BJ (cell line): ENCODE data around the gene SPEG. TPM values are rescaled to one million over a fixed set of nuclear protein-coding genes. Genes with fewer than 3 reads are reported as not detected.

ENCODE experiments used
- CTCF ChIA-PET: fragments of 350-600 bp; formaldehyde crosslinking; extraction: SDS; loops from one replicate; lab custom pipeline; 2021; ENCODE audit warnings: antibody characterized with exemption, inconsistent platforms; lab: Yijun Ruan, JAX
- POLR2A ChIA-PET: fragments of 300-600 bp; sonication (Branson Sonifier 250); formaldehyde crosslinking; extraction: SDS; loops from one replicate; lab custom pipeline; 2021; ENCODE audit warnings: antibody characterized with exemption; lab: Charles Lee
- DNase-seq: peaks from one replicate; pipeline ENCODE4 v3.0.0-alpha.2; 2011; ENCODE audit warnings: low read depth
- H3K27me3 ChIP-seq: 2 replicates; pipeline ENCODE4 v1.6.0; 2011; ENCODE audit warnings: low read length; ENCODE audit not compliant: control insufficient read depth, insufficient read depth
- H3K36me3 ChIP-seq: 2 replicates; pipeline ENCODE4 v1.5.1; 2011; ENCODE audit warnings: low read length; ENCODE audit not compliant: control insufficient read depth, insufficient read depth
- H3K4me3 ChIP-seq: 2 replicates; pipeline ENCODE4 v1.5.1; 2011; ENCODE audit warnings: low read depth, mild to moderate bottlenecking, control low read depth, low read length
- CTCF ChIP-seq: IDR thresholded peaks from 2 replicates; pipeline ENCODE4 v1.5.1; 2011; ENCODE audit warnings: low read depth, mild to moderate bottlenecking, control low read depth, inconsistent platforms, low read length, moderate library complexity; ENCODE audit not compliant: insufficient read depth
- polyA plus RNA-seq: library from polyadenylated mRNA; depleted of rRNA; stranded (reverse); fragments of >200 nt; gene quantifications from 2 replicates; pipeline ENCODE4 v1.2.3, GENCODE V29; 2011

SPEG gene
- polyA plus RNA-seq, 1 experiment: 69.9 TPM

DNA sequence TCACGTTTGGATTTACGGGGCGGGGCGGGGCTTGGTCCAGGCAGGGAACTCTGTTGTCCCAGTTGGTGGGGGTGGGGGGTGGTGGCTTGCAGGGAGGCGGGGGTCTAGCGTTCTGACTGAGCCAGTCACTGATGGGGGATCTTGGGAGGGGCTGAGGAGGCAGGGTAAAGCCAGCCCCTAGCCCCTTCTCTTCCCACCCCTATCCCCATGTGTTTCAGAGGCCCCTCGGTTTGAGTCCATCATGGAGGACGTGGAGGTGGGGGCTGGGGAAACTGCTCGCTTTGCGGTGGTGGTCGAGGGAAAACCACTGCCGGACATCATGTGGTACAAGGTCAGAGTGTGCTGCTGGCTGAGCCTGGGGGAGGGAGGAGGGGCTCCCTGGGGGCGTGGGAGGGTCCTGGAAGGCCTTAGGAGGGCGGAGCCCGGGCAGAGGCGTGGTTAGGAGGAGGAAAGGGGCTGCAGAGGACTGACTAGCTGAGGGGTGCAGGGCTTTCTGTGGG lies 42.1 kb downstream of the SPEG start:
- CTCF ChIA-PET: interaction anchor here (1.0 to 4.5 kb wide), 17 partner anchors 9 to 73 kb away, joined by 3 to 31 read pairs (median 6); partner anchors contain the start of gene GMPPA
- H3K27me3 ChIP-seq: no peaks in the 10 kb centered on the region
- no peak overlapping the region for H3K4me3 ChIP-seq
- peaks cover 33% of the 10 kb centered on the region for H3K36me3 ChIP-seq
- DNase-seq: no peak
- no peak for TF ChIP-seq CTCF
- POLR2A ChIA-PET: no interaction called here

GRCh38 chr2:219477179-219477578 lies 42.5 kb downstream of the SPEG start:
- no peak for DNase-seq
- no peak for TF ChIP-seq CTCF
- H3K36me3 ChIP-seq: peaks cover 34% of the 10 kb centered on the region
- H3K4me3 ChIP-seq: no peak overlapping the region
- CTCF ChIA-PET: interaction anchor here (1.1 to 4.5 kb wide), 8 partner anchors 8 to 74 kb away, joined by 3 to 31 read pairs (median 12); partner anchors contain the start of gene GMPPA
- POLR2A ChIA-PET: no interaction called here
- no peaks in the 10 kb centered on the region for H3K27me3 ChIP-seq

GRCh38 chr2:219477815-219478214 lies 43.2 kb downstream of the SPEG start:
- no peak for DNase-seq
- CTCF ChIA-PET: interaction anchor here (0.6 to 4.5 kb wide), 10 partner anchors 10 to 81 kb away, joined by 3 to 31 read pairs (median 3); partner anchors contain the start of gene GMPPA
- peaks cover 35% of the 10 kb centered on the region for H3K36me3 ChIP-seq
- H3K27me3 ChIP-seq: no peaks in the 10 kb centered on the region
- no peak for TF ChIP-seq CTCF
- POLR2A ChIA-PET: no interaction called here
- H3K4me3 ChIP-seq: no peak overlapping the region

DNA sequence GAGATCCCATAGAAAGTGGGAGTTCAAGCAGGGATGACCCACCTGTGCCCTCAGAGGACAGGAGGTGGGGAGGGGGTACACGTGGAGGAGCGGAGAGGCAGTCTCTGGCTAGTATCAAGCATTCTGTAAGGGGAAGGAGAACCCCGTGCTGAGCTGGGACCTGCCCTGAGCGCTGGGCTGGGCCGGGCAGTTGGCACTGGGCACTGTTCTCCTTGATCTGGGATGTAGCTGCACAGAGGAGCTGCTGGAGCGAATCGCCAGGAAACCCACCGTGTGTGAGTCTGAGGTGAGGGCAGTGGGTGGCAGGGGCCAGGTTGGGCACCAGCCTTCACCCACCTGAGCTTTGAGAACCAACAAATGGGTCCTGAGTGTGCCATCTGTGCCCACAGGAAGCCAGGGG lies 44.3 kb downstream of the SPEG start:
- ChIA-PET POLR2A (no interaction called here), CTCF (interaction anchor here (1.1 to 3.7 kb wide), 4 partner anchors 19 to 75 kb away, joined by 3 to 26 read pairs (median 3); no protein-coding TSS in a partner anchor)
- no peak for DNase-seq
- H3K36me3 ChIP-seq: peaks cover 31% of the 10 kb centered on the region
- no peak overlapping the region for H3K4me3 ChIP-seq
- H3K27me3 ChIP-seq: no peaks in the 10 kb centered on the region
- no peak for TF ChIP-seq CTCF

DNA sequence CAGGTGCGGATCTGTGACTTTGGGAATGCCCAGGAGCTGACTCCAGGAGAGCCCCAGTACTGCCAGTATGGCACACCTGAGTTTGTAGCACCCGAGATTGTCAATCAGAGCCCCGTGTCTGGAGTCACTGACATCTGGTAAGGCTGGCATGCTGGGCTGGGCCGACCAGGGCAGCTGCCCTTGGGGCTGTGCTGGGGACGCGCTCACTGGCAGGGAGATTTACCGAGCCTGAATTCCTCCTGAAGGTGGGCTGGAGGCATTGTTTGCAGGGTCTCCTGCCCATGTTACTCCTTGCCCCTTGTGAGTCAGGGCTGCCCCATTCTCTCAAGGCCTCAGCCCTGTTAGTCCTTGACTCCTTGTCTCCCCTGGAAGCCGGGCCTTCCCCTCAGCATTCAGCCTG lies 45.4 kb downstream of the SPEG start:
- CTCF ChIA-PET: interaction anchor here (0.9 kb wide), 1 partner anchor 50 kb away, joined by 3 read pairs; no protein-coding TSS in a partner anchor
- peaks cover 31% of the 10 kb centered on the region for H3K36me3 ChIP-seq

More for the DNA sequence above, 45.4 kb downstream of the SPEG start:
- POLR2A ChIA-PET: no interaction called here
- Histone ChIP-seq H3K4me3 (no peak overlapping the region), H3K27me3 (no peaks in the 10 kb centered on the region)
- TF ChIP-seq CTCF: no peak
- no peak for DNase-seq
